HG03064 (cell line): Measurements from ENCODE around the gene KCNJ18.
"Not testable (repeated sequence)": the region's sequence is repeated elsewhere in the genome, so short reads cannot be mapped to it uniquely, and the experiment has no call there.

Experiments used
- ATAC-seq: cut with Tn5 transposase; IDR thresholded peaks from one replicate; pipeline ENCODE4 v1.9.1; 2021; ENCODE audit warnings: low read depth; ENCODE audit not compliant: unreplicated experiment

The KCNJ18 gene

DNA sequence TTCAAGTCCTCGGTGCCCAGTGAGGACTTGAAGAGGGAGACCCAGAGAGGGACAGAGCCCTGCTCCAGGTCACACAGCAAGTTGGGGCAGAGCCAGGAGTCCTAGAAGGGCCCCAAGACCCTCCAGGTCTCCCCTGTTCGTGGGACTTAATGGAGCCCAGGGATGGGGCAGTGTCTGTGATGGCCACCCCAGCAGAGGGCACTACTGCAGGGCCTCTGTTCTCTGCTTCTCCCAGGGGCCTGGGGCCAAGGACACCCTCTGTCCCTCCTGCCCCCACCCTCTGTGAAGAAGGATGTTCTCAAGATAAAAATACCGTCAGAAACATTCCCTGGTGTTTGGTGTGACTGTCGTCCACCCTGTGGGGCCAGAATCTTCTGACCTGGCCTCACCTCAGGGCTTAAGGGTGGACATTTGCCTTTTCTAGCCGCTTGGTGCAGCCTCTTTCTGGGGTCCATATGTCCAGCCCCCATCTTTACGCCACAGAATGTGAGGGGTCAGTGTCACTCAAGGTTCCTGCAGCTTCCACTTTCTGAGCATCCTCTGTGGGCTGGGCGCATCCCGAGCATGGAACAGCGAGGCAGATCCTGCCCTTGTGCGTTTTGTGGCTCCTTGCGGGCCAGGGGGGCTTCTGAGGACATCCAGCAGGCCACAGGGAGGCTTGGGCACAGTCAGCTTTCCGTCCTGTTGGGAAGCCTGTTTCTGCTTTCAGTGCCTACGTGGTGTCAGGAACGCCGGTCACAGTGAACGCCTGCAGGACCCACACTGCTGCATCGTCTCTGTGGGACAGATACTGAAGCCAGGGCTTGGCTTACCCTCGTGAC lies at the start of gene KCNJ18:
KCNJ18 (plus strand) TSS at position 641 of the 821 bp plus-strand sequence. CDS start 10,264 bp downstream, outside the sequence.
- not testable (repeated sequence) for ATAC-seq

DNA sequence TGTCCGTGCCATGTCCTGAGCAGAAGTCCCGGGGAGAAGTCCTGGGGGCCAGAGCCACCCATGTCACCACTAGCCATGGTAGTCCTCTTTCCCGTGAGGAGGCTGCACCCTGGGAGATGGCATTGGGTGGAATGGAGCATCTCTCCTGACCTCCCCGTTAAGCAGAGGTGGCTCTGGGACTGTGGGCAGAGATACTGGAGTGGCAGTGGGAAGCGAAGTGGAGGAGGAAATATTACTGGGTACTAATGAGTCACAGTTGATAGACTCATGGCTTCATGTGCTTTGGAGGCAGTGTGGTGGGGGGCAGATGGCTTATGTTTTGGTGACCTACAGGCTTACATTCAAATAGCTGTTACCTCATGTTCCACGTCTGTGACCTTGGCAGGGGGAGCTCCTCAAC lies 44.2 kb upstream of the KCNJ18 start:
- not testable (repeated sequence) for ATAC-seq

DNA sequence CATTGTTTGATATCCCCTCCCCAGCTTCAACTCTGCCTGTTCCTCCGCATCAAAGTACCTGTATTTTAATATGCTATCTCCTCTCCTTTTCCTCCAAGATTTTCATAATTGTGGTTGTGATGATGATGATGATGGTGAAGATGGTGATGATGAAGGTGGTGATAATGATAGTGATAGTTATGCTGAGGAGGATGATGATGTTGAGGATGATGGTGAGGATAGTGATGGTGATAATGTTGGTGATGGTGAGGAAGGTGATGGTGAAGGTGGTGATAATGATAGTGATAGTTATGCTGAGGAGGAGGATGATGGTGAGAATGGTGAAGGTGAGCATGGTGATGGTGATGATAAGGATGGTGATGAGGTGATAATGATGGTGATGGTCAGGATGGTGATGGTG lies 42.3 kb upstream of the KCNJ18 start:
- ATAC-seq: not testable (repeated sequence)

DNA sequence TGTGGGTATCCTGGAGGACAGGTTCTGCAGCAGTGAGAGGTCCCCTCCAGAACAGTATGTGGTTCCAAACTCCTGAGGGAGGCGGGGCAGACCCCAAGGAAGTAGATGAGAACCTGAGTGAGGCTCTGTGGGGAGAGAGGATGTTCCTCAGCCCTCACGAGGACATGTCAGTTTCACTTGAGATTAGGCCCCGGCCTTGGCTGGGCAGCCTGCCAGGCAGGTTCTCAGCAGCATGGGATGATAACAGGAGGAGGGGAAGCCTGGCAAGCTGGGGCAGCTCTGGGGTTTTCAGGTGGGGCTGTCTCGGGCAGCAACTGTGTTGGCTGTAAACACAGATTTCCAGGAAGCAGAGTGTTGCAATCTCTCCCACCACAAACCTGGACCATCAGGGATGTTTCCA lies 40.3 kb upstream of the KCNJ18 start:
- ATAC-seq: not testable (repeated sequence)

DNA sequence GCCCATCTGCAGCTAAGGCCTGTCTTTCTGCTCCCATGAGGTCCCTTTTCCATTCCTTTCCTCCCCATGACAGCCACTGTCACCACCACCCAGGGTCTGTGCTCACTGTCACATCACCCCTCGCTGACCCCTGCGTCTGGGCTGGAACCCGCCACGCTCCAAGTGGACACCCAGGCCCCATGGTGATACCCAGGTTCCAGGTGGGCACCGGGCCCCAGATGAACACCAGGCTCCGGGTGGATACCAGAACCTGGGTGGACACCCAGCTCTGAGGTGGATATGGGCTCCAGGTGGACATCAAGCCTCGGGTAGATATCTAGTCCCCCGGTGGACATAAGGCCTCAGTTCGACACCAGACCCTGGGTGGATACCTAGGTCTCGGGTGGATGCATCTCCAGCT lies 39.1 kb upstream of the KCNJ18 start:
- ATAC-seq: not testable (repeated sequence)

DNA sequence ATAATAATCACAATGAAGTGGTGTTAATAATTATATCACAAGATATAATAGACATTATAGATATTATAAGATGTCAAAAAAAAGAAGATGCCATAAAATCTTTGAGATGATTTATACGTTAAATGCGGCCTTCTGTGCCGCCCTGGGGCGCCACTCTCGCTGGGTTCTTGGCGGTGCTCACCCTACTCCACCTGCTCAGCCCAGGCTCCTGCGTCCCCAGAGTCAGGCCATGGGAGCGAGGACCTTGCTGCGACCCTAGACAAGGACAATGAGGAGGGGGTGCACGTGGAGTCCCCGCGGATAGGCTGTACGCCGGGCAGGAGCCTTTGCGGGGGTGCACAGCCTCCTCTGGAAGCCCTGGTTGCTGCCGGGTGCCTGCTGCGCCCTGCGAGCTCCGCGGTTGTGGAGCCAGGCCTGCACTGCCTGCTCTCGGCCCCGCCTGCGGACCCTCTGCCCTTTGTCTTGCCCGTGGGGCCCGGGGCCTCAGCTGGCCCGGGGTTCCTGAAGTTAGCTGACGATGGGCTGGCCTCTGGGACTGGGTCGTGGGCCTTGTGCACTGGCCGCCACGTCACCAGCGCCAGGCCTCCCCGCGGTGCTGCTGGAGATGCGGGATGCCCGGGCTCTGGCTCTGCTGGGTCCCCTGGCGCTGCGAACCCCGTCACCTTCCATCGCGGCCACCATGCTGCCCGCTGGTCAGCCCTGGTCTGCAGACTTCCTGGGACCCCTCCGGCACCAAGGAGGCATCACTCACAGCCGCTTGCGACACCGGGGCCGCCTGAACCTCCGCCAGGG lies 35.6 kb upstream of the KCNJ18 start:
- ATAC-seq: not testable (repeated sequence)

DNA sequence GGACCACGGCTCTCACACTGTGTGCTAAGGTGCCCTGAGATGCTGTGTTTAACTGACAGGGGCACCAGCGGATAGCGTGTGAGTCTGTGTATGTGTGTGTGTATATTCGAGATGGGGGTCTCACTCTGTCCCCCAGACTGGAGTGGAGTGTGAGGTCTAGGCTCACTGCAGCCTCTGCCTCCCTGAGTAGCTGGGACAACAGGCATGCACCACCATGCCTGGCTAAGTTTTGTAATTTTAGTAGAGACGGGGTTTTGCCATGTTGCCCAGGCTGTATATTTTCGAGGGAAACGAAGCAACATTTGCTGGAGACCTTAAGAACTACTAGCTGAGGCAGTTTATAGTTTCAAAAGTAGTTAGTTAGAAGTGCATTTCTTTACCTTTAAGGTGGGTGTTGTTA lies 32.7 kb upstream of the KCNJ18 start:
- not testable (repeated sequence) for ATAC-seq

DNA sequence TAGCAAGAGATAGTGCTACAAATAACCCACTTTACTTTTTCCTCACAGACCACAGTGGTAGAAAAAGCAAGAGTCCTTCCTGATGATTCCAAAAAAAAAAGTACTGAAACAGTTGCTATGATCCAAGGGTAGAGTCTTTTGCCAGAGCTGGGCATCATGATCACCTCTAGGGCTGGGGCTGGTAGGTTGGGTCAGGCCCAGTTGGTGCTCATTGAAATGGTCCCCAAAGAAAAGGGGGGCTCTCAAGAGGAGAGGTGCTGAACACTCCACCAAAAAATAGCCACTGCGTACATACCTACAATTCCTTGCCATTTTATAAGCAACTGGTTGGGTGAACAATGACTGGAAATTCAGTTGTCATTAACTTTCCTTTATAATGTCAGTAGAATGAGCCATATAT lies 30.9 kb upstream of the KCNJ18 start:
- not testable (repeated sequence) for ATAC-seq

DNA sequence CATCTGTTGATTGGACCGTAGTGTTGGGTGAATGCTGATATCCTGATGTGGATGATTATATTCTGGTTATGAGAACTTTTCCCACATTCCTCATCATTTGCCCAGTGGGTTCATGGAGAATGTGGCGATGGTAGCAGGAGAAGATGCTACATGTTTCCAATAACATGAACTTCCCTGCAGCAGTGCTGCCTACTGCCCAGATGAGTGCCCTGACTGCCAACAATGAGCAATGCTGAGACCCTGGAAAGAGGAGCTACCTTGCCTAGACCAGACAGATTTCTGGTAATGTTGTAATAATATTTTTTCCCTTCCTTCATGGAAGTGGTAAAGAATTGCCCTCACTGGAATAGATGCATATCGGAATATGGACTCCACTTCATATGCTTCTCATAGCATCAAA lies 29.2 kb upstream of the KCNJ18 start:
- not testable (repeated sequence) for ATAC-seq

DNA sequence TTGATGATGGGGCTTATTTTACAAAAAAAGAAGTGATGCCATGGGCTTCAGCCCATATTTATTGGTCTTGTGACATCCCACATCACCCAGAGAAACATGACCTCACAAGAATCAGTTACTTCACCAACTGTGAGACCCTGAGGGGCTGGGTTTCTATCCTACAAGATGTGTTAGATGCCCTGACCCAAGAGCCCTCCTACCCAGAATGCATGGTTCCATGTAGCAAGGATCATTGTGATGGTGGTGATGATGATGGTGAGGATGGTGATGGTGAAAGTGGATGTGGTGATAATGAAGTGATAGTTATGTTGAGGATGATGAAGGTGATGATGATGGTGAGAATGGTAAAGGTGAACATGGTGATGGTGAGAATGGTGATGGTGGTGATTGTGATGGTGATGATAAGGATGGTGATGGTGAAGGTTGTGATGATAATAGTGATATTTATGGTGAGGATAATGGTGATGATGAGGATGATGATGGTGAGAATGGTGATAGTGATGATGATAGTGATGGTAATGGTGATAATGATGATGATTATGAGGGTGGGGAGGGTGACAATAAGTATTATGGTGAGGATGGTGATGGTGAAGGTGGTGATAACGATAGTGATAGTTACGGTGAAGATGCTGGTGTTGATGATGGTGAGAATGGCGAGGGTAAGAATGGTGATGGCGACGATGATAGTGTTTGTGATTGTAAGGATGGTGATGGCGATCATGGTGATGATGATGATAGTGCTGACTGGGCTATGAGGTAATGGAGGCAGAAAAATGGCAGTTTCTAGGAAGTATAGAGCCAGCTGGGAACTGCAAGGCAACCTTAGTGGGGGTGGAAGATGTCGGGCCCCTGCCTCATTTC lies 28.5 kb upstream of the KCNJ18 start:
- not testable (repeated sequence) for ATAC-seq

DNA sequence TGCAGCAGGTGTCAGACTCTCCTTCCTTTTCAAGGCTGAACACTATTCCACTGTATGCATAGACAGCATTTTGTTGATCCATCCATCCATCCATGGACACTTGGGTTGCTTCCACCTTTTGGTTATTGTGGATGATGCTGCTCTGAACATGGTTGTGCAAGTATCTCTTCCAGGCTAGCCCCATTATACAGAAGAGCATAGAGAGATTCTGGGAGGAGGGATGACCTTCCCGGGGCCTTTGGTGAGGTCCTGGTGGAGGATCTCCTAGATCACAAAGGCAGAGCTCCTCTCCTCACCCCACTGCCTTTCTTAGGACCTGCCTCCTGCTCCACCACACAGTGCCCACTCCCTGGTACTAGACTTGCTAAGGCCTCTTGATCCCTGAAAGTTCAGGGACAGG lies 27.2 kb upstream of the KCNJ18 start:
- not testable (repeated sequence) for ATAC-seq

DNA sequence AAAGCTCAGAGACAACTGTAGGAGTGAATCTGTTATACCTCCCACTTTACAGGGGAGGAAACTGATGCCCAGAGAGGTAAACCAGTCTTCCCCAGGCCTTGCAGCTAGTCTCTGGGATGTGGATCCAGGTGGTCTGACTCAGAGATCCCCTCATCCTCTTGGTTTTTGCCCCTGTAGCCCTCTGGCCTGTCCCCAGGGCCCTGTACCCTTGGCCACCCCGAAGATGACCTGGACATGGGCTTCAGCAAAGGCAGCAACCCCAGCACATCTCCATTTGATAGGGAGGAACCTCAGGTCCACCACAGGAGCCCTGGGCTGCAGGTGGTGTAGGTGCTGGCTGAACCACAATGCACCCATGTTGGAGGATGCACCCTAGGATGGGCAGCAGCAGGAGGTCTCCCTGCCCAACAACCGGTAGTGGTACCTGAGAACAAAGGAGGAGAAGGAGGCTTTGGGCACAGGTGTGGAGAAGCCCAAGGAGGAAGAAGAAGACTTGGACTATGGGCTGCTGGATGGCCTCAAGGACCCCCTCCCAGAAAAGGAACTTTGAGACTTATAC lies 26.3 kb upstream of the KCNJ18 start:
- ATAC-seq: not testable (repeated sequence)

DNA sequence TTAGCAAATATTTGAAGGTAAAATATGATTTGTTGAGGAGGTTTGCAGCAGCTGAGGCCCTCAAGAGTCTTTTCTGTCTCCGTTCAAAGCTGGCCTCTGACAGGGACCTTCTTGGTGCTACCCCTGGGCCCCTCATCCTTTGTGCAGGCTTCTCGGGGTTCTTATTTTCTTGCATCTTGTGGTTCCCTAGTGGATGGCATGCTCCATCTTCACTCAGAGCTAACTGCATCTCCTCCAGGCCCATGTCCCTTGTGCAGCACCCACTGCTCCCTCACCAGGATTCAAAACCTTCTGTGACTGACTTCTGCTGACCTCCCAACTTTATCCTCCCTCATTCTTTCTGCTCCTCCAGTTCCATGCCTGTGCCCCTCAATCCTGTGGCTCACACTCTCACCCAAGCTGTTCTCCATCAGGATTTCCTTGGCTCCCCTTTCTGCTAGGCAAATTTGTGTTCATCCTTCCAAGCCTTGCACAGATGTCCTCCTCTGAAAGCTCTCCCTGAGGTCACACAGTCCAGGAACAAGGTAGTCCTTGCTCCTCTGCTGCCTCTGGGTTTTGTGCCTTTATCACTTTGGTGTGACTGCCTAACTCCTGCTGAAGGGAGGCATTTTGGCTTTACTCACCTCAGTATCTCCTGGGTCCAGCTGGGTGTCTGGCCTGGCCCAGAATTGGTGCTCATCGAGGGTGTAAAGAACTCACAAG lies 25.5 kb upstream of the KCNJ18 start:
- ATAC-seq: not testable (repeated sequence)

DNA sequence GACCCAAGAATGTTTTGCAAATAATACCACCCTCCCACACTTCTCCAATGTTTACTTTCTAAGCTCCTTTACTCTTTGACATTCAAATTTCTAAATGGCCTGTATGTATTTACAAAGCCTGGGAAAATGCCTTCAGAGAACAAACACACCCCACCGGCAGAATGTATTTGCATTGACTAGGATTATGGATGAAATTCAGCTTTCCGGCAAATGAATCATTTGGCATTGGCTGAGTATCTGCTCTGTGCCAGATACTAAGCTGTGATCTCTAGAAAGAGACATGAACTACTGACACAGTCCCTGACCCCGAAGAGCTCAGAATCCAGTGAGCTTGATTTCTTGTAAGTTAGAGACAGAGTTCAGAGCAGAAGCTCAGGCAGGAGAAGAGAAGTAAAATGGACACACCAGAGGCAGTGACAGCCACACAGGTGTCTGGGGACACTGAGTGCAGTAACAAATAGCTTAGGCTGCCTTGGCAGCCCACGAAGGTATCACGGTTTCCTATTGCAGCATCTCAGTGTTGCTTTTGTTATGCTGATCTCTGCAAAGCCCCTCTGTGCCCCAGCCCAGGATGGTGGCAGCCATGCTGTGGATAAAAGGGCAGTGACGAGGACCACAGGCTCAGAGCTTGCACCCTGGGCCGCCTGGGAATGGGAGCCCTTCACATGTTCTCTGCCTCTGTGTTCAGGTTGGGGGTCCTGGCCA lies 24.8 kb upstream of the KCNJ18 start:
- not testable (repeated sequence) for ATAC-seq

DNA sequence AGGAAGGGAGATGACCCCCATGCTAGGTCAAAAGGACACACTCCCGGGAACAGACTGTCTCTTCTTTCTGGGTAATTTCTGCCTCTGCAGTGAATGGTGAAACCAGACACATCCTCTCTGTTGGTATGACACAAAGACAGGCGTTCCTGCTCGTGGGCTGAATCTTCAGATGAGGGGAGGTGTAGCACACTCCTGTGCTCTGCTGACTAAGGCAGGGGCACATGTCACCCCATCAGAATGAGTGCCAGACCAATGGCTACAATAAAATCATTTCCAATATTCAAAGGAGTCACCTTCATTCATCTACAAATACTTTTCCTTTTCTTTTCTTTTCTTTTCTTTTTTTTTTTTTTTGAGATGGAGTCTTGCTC lies 24.2 kb upstream of the KCNJ18 start:
- ATAC-seq: not testable (repeated sequence)

DNA sequence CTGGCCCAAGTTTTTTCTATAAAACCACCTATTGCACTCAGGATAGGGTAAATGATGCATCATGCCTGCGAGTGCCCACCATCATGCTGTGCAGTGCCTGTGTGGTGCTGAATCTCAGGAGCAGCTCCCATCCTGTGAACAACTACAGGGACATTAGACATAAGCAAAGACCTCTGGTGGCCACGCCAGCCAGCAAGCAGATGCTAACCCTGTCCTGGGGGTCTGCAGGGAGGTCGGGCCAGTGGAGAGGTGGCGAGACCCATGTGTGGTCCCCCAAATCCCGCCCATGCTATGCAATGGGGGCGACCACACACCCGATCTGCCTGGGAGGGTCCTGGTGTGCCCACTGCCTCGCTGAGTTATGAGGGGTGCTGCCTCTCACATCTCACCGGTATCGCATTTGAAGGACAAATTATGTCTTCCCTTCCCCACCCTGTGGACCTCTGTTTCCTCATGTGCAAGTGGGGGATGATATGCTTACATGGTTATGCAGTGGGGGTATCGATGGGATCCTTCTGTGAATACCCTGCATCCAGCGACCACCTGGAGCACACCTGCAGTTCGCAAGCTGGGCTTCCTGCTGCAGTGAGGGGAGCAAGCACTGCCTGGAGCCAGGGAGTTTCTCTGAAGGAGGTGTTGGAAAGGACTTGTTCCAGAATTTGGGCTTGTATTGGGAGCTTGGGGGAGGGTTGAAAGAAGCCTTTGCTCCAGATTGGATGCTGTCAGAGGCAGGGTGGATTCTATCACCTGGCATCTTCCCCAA lies 23.4 kb upstream of the KCNJ18 start:
- not testable (repeated sequence) for ATAC-seq

DNA sequence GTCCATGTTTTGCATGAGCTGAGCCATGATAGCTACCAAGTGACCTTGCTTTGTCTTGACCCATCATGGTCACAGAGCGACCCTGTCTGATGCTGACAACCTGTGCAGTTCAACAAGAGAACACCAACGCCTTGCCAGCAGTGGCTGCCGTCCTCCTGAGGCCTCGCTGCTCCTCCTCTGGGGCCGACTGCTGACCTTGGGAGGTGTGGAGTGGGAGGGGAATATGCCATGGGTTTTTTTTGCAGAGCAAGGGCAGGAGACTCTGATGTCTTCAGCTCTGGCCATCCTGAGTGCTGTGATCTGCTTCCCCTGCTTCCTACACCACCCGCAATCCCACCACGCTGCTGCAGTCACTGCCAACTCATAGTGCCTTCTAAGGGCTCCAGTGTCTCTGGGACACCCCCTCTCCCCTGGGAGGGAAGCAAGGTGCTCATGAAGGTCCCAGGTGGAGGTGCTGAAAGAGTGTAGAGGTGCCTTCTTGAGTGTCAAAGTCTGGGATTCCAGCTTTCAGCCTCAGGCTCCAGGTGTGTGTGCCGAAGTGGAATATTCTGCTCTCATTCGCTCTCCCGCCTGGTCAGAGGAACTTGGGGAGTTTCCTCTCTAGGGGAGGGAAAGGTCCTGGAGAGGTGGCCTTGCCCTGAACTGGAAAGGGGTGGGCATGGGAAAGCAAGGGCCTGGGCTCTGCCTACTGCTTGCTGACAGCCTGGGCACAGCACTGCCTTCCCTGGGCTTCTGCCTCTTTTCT lies 22.5 kb upstream of the KCNJ18 start:
- ATAC-seq: not testable (repeated sequence)
